GM12891 (cell line): ENCODE data around the gene ARHGEF11.

Experiments used
- PAX5 ChIP-seq: IDR thresholded peaks from 2 replicates; pipeline ENCODE4 v1.6.1; 2011; ENCODE audit warnings: low read length, moderate library complexity, mild to moderate bottlenecking; ENCODE audit not compliant: insufficient read depth, severe bottlenecking
- POLR2A ChIP-seq: IDR thresholded peaks from 2 replicates; pipeline ENCODE4 v1.6.1; 2011; ENCODE audit warnings: low read depth, low read length, control low read depth
- POLR2AphosphoS5 ChIP-seq: IDR thresholded peaks from 2 replicates; pipeline ENCODE4 v1.6.1; 2011; ENCODE audit warnings: low read depth, low read length, control low read depth
- POU2F2 ChIP-seq: IDR thresholded peaks from 2 replicates; pipeline ENCODE4 v1.6.1; 2011; ENCODE audit warnings: low read depth, mild to moderate bottlenecking, control low read depth, low read length, moderate library complexity
- SPI1 ChIP-seq: IDR thresholded peaks from 2 replicates; pipeline ENCODE4 v1.6.1; 2011; ENCODE audit warnings: low read depth, low read length, control low read depth
- TAF1 ChIP-seq: IDR thresholded peaks from 2 replicates; pipeline ENCODE4 v1.6.1; 2011; ENCODE audit warnings: low read depth, low read length, control low read depth

- TF ChIP-seq POLR2A (no peak), TAF1 (no peak), POLR2AphosphoS5 (no peak), SPI1 (no peak), PAX5 (no peak), POU2F2 (no peak)
Measured at GRCh38 chr1:156889802-156890580, 155.6 kb downstream of the ARHGEF11 start.
